ENCODE measurements around the gene ESRRG.

ESRRG gene

GRCh38 chr1:216740331-216740730 is 17.1 kb upstream of the ESRRG start:
- Histone ChIP-seq H3K9me3 (ENCODE audit: control insufficient read depth in 1 of 2, low read length in 2 of 2) (no peaks in the 10 kb centered on the region), H3K27ac (ENCODE audit: low read depth, low read length) (no peak overlapping the region), H3K36me3 (ENCODE audit: control insufficient read depth in 1 of 2, insufficient read depth in 2 of 2, low read length in 2 of 2) (no peaks in the 10 kb centered on the region), H3K27me3 (ENCODE audit: control insufficient read depth in 1 of 2, insufficient read depth in 2 of 2, low read length in 2 of 2) (no peaks in the 10 kb centered on the region), H3K4me1 (ENCODE audit: control insufficient read depth in 1 of 2, insufficient read depth in 2 of 2, low read length in 2 of 2) (no peaks in the 10 kb centered on the region), H3K9ac (ENCODE audit: low read depth in 1 of 2, low read length in 2 of 2) (no peak overlapping the region), H3K4me3 (ENCODE audit: low read depth in 1 of 2, low read length in 2 of 2) (no peak overlapping the region)

DNA sequence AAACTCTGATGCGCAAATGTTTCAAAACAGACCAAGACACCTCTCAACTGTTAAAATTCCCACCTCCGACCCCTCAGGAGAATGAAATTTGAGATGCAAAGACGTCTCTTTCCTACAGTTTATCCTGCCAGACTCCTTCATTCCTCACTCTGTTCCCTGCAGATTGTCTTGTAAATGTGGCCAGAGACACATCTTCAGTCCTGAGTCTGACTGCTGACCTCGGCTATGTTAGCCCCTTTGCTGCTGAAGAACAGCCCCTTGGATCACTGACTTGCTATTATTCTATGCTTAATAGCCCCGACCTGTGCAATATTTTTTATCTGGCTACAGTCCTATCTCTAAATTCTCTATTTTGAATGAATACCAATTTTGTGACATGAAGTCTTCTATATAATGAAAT is 16.6 kb upstream of the ESRRG start:
- no peaks in the 10 kb centered on the region for H3K27me3 ChIP-seq (ENCODE audit: control insufficient read depth in 1 of 2, insufficient read depth in 2 of 2, low read length in 2 of 2)
- H3K9me3 ChIP-seq (ENCODE audit: control insufficient read depth in 1 of 2, low read length in 2 of 2), result no peaks in the 10 kb centered on the region

DNA sequence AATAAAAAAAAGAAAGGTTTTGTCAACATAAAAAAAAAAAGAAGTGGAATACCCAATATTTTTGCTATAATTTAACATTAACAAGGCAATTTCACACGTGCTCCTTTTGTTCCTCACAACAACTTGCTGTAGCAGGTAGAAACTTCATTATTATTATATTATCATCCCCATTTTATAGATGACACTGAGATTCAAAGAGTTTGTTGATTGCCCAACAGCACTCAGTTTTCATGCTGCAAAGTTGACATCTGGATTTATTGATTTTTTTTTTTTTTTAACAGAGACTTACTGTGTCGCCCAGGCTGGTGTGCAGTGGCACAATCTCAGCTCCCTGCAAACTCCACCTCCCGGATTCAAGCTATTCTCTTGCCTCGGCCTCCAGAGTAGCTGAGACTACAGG is 8.9 kb upstream of the ESRRG start:
- Histone ChIP-seq H3K27ac (ENCODE audit: low read depth, low read length) (no peak overlapping the region), H3K9me3 (ENCODE audit: control insufficient read depth in 1 of 2, low read length in 2 of 2) (no peaks in the 10 kb centered on the region), H3K9ac (ENCODE audit: low read depth in 1 of 2, low read length in 2 of 2) (no peak overlapping the region), H3K27me3 (ENCODE audit: control insufficient read depth in 1 of 2, insufficient read depth in 2 of 2, low read length in 2 of 2) (no peaks in the 10 kb centered on the region), H3K4me3 (ENCODE audit: low read depth in 1 of 2, low read length in 2 of 2) (no peak overlapping the region), H3K36me3 (ENCODE audit: control insufficient read depth in 1 of 2, insufficient read depth in 2 of 2, low read length in 2 of 2) (no peaks in the 10 kb centered on the region), H3K4me1 (ENCODE audit: control insufficient read depth in 1 of 2, insufficient read depth in 2 of 2, low read length in 2 of 2) (no peaks in the 10 kb centered on the region)

More for the DNA sequence above, 16.6 kb upstream of the ESRRG start:
- Histone ChIP-seq H3K4me3 (ENCODE audit: low read depth in 1 of 2, low read length in 2 of 2) (no peak overlapping the region), H3K4me1 (ENCODE audit: control insufficient read depth in 1 of 2, insufficient read depth in 2 of 2, low read length in 2 of 2) (no peaks in the 10 kb centered on the region), H3K27ac (ENCODE audit: low read depth, low read length) (no peak overlapping the region), H3K36me3 (ENCODE audit: control insufficient read depth in 1 of 2, insufficient read depth in 2 of 2, low read length in 2 of 2) (no peaks in the 10 kb centered on the region), H3K9ac (ENCODE audit: low read depth in 1 of 2, low read length in 2 of 2) (no peak overlapping the region)

DNA sequence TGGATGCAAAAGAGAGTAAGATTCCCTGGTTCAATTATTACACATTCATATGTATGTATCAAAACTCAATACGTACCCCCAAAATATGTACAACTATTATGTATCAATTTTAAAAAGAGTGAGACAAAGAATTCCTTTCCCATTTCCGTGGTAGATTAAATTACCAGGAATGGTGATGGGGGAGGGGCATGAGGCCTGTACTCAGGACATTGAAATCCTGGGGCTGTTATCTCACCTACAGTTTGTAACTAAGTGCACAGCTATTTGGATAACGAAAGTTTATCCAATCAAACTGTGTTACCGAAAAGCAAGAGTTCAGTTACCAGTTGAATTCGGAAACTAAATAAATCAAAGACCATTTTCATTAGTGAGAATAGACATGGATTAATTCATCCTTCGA is 8.3 kb upstream of the ESRRG start:
- Histone ChIP-seq H3K4me1 (ENCODE audit: control insufficient read depth in 1 of 2, insufficient read depth in 2 of 2, low read length in 2 of 2) (no peaks in the 10 kb centered on the region), H3K4me3 (ENCODE audit: low read depth in 1 of 2, low read length in 2 of 2) (no peak overlapping the region), H3K27ac (ENCODE audit: low read depth, low read length) (no peak overlapping the region), H3K9ac (ENCODE audit: low read depth in 1 of 2, low read length in 2 of 2) (no peak overlapping the region), H3K27me3 (ENCODE audit: control insufficient read depth in 1 of 2, insufficient read depth in 2 of 2, low read length in 2 of 2) (no peaks in the 10 kb centered on the region), H3K9me3 (ENCODE audit: control insufficient read depth in 1 of 2, low read length in 2 of 2) (no peaks in the 10 kb centered on the region), H3K36me3 (ENCODE audit: control insufficient read depth in 1 of 2, insufficient read depth in 2 of 2, low read length in 2 of 2) (no peaks in the 10 kb centered on the region)

- Histone ChIP-seq H3K27me3 (ENCODE audit: control insufficient read depth in 1 of 2, insufficient read depth in 2 of 2, low read length in 2 of 2) (no peaks in the 10 kb centered on the region), H3K36me3 (ENCODE audit: control insufficient read depth in 1 of 2, insufficient read depth in 2 of 2, low read length in 2 of 2) (no peaks in the 10 kb centered on the region), H3K4me1 (ENCODE audit: control insufficient read depth in 1 of 2, insufficient read depth in 2 of 2, low read length in 2 of 2) (peaks cover 4 to 7% of the 10 kb centered on the region in 2 donors), H3K27ac (ENCODE audit: low read depth, low read length) (no peak overlapping the region), H3K9ac (ENCODE audit: low read depth in 1 of 2, low read length in 2 of 2) (no peak overlapping the region), H3K9me3 (ENCODE audit: control insufficient read depth in 1 of 2, low read length in 2 of 2) (no peaks in the 10 kb centered on the region), H3K4me3 (ENCODE audit: low read depth in 1 of 2, low read length in 2 of 2) (no peak overlapping the region)
These were observed 3.2 kb upstream of the ESRRG start for GRCh38 chr1:216726435-216726834.

GRCh38 chr1:216722821-216723220 is 408 bp downstream of the ESRRG start:
- Histone ChIP-seq H3K4me3 (ENCODE audit: low read depth in 1 of 2, low read length in 2 of 2) (peak overlapping the region; percentile 66 to 80), H3K9ac (ENCODE audit: low read depth in 1 of 2, low read length in 2 of 2) (no peak overlapping the region), H3K4me1 (ENCODE audit: control insufficient read depth in 1 of 2, insufficient read depth in 2 of 2, low read length in 2 of 2) (peaks cover 4 to 9% of the 10 kb centered on the region in 2 donors), H3K9me3 (ENCODE audit: control insufficient read depth in 1 of 2, low read length in 2 of 2) (no peaks in the 10 kb centered on the region), H3K27me3 (ENCODE audit: control insufficient read depth in 1 of 2, insufficient read depth in 2 of 2, low read length in 2 of 2) (no peaks in the 10 kb centered on the region), H3K36me3 (ENCODE audit: control insufficient read depth in 1 of 2, insufficient read depth in 2 of 2, low read length in 2 of 2) (no peaks in the 10 kb centered on the region), H3K27ac (ENCODE audit: low read depth, low read length) (no peak overlapping the region)

GRCh38 chr1:216721863-216722262 is 1.4 kb downstream of the ESRRG start:
- Histone ChIP-seq H3K4me3 (ENCODE audit: low read depth in 1 of 2, low read length in 2 of 2) (peak overlapping the region; percentile 66 to 80), H3K36me3 (ENCODE audit: control insufficient read depth in 1 of 2, insufficient read depth in 2 of 2, low read length in 2 of 2) (no peaks in the 10 kb centered on the region), H3K9ac (ENCODE audit: low read depth in 1 of 2, low read length in 2 of 2) (no peak overlapping the region), H3K27ac (ENCODE audit: low read depth, low read length) (no peak overlapping the region), H3K4me1 (ENCODE audit: control insufficient read depth in 1 of 2, insufficient read depth in 2 of 2, low read length in 2 of 2) (peaks cover 4 to 9% of the 10 kb centered on the region in 2 donors), H3K27me3 (ENCODE audit: control insufficient read depth in 1 of 2, insufficient read depth in 2 of 2, low read length in 2 of 2) (no peaks in the 10 kb centered on the region), H3K9me3 (ENCODE audit: control insufficient read depth in 1 of 2, low read length in 2 of 2) (no peaks in the 10 kb centered on the region)

DNA sequence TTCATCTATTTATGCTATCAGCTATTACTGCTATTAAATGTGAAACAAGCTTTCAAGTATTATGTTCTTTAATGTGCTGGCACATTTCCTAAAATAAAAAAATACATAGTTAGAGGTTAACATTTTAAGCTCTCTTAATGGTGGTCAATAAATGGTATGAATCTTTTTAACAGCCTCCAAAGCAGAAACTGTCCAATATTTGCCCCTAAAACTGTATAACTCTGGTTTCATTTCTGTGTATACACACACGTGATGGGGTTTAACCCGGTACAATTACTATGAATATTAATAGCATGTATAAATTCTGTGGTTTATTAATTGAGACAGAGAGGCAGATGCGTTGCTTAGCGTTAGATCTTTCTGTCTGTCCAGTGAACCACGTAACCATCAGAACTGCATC is 2.2 kb downstream of the ESRRG start:
- H3K4me1 ChIP-seq (ENCODE audit: control insufficient read depth in 1 of 2, insufficient read depth in 2 of 2, low read length in 2 of 2), result peaks cover 4 to 9% of the 10 kb centered on the region in 2 donors
- no peaks in the 10 kb centered on the region for H3K36me3 ChIP-seq (ENCODE audit: control insufficient read depth in 1 of 2, insufficient read depth in 2 of 2, low read length in 2 of 2)
- H3K4me3 ChIP-seq (ENCODE audit: low read depth in 1 of 2, low read length in 2 of 2), result no peak overlapping the region
- H3K9ac ChIP-seq (ENCODE audit: low read depth in 1 of 2, low read length in 2 of 2), result no peak overlapping the region
- H3K9me3 ChIP-seq (ENCODE audit: control insufficient read depth in 1 of 2, low read length in 2 of 2), result no peaks in the 10 kb centered on the region
- no peaks in the 10 kb centered on the region for H3K27me3 ChIP-seq (ENCODE audit: control insufficient read depth in 1 of 2, insufficient read depth in 2 of 2, low read length in 2 of 2)
- H3K27ac ChIP-seq (ENCODE audit: low read depth, low read length), result no peak overlapping the region

- Histone ChIP-seq H3K27me3 (ENCODE audit: control insufficient read depth in 1 of 2, insufficient read depth in 2 of 2, low read length in 2 of 2) (no peaks in the 10 kb centered on the region), H3K27ac (ENCODE audit: low read depth, low read length) (no peak overlapping the region), H3K4me3 (ENCODE audit: low read depth in 1 of 2, low read length in 2 of 2) (no peak overlapping the region), H3K36me3 (ENCODE audit: control insufficient read depth in 1 of 2, insufficient read depth in 2 of 2, low read length in 2 of 2) (no peaks in the 10 kb centered on the region), H3K4me1 (ENCODE audit: control insufficient read depth in 1 of 2, insufficient read depth in 2 of 2, low read length in 2 of 2) (peaks cover 9 to 15% of the 10 kb centered on the region in 2 donors), H3K9ac (ENCODE audit: low read depth in 1 of 2, low read length in 2 of 2) (no peak overlapping the region), H3K9me3 (ENCODE audit: control insufficient read depth in 1 of 2, low read length in 2 of 2) (no peaks in the 10 kb centered on the region)
These were observed 11.5 kb downstream of the ESRRG start for GRCh38 chr1:216711712-216712111.

- Histone ChIP-seq H3K9ac (ENCODE audit: low read depth in 1 of 2, low read length in 2 of 2) (no peak overlapping the region), H3K9me3 (ENCODE audit: control insufficient read depth in 1 of 2, low read length in 2 of 2) (no peaks in the 10 kb centered on the region), H3K27me3 (ENCODE audit: control insufficient read depth in 1 of 2, insufficient read depth in 2 of 2, low read length in 2 of 2) (no peaks in the 10 kb centered on the region), H3K4me1 (ENCODE audit: control insufficient read depth in 1 of 2, insufficient read depth in 2 of 2, low read length in 2 of 2) (peaks cover 9 to 15% of the 10 kb centered on the region in 2 donors), H3K36me3 (ENCODE audit: control insufficient read depth in 1 of 2, insufficient read depth in 2 of 2, low read length in 2 of 2) (no peaks in the 10 kb centered on the region), H3K27ac (ENCODE audit: low read depth, low read length) (no peak overlapping the region), H3K4me3 (ENCODE audit: low read depth in 1 of 2, low read length in 2 of 2) (no peak overlapping the region)
These were observed 12.5 kb downstream of the ESRRG start for GRCh38 chr1:216710598-216711333.

All from duodenal mucosa (tissue), 2 donors.